ENCODE results near the gene TOR1B.

TOR1B gene

DNA sequence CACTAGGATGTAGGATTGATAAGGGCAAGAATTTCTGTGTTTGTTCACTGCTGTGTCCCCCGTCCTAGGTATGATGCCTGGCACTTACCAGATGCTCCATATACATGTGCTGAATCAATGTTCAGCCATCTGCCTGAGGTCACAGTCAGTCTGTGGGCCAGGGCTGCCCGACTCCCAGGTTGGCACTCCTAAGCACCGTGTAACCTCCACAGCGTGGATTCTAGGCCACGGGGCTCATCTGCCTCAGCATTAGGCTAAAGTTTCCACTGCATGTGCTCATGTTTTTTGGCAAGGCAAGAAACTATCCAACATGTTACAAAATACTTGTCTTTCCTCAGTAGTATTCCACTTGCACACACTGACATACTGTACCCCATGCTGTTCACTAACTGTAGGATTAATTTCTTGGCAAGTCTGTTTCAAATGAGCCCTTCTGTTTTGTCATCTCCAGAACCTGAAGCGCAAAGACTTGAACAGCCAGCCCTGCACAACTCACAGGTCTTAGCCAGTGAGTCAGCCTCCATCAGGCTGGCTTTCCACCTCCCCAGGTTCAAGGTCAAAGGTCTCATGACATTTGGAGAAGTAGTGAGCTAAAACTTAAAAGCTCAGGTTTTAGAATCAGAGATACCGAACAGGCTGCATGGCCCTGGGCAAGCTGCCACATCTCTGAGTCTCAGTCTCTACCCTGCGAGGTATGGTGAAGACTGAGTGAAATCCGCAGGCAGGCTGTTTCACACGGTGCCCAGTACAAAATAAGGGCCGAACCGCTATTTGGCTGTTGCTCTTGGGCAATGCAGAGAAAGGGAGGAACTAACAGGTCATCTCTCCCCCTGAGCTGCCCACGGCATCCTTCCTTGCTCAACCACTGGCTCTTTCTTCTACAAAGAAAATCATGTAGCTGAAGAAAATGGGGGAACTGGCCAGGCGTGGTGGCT, 13.8 kb downstream of the TOR1B start:
- Histone ChIP-seq H3K27me3 (ENCODE audit: insufficient read depth, poor library complexity, severe bottlenecking) (no peaks in the 10 kb centered on the region), H3K9me3 (ENCODE audit: severe bottlenecking) (no peaks in the 10 kb centered on the region), H3K36me3 (ENCODE audit: low read depth) (peaks cover 59% of the 10 kb centered on the region), H3K27ac (ENCODE audit: poor library complexity, severe bottlenecking) (no peak overlapping the region), H3K4me3 (ENCODE audit: severe bottlenecking) (no peak overlapping the region), H3K4me1 (ENCODE audit: insufficient read depth, poor library complexity, severe bottlenecking) (no peaks in the 10 kb centered on the region)
- TF ChIP-seq, protein P1, sequence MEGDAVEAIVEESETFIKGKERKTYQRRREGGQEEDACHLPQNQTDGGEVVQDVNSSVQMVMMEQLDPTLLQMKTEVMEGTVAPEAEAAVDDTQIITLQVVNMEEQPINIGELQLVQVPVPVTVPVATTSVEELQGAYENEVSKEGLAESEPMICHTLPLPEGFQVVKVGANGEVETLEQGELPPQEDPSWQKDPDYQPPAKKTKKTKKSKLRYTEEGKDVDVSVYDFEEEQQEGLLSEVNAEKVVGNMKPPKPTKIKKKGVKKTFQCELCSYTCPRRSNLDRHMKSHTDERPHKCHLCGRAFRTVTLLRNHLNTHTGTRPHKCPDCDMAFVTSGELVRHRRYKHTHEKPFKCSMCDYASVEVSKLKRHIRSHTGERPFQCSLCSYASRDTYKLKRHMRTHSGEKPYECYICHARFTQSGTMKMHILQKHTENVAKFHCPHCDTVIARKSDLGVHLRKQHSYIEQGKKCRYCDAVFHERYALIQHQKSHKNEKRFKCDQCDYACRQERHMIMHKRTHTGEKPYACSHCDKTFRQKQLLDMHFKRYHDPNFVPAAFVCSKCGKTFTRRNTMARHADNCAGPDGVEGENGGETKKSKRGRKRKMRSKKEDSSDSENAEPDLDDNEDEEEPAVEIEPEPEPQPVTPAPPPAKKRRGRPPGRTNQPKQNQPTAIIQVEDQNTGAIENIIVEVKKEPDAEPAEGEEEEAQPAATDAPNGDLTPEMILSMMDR (IDR thresholded peaks at IDR 0.05; ENCODE audit: poor library complexity, severe bottlenecking): no peak
- ATAC-seq (ENCODE audit: low read depth) (no peak), DNase-seq (ENCODE audit: low spot score) (no peak)

DNA sequence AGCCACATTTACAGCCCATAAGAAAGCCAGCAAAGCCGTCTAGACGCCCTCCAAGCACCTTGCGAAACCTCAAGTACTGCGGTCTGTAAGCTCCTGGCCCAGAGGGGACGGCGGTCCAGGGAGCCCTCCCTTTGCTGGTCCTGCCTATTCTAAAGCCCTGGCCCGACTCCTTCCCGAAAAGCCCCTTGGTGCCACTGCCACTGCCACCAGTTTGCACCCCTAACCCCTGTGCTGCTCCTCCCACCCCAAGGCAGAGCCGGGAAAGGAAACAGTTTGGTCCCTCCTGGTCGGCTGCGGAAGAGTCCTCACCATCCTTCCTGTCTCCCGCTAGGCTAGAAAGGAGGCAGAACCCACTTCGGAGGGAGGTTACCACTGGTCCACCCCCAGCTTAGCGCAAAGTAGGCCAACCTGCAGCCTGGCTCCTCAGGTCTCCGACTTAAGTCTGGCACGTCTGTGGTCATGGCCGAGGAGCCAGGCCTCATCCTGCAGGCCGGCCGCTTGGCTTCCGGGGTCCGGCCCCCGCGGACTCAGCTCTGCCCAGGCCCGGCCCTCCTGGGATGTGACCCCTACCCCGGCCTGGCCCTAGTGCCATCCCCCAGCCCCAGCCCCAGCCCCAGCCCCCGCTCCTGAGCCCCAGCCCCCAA, 20.0 kb downstream of the TOR1B start:
- DNase-seq (ENCODE audit: low spot score) (no peak), ATAC-seq (ENCODE audit: low read depth) (peak; percentile 59)
- TF ChIP-seq, protein P1 (IDR thresholded peaks at IDR 0.05; ENCODE audit: poor library complexity, severe bottlenecking): no peak
- no peaks in the 10 kb centered on the region for H3K27me3 ChIP-seq (ENCODE audit: insufficient read depth, poor library complexity, severe bottlenecking)
- H3K36me3 ChIP-seq (ENCODE audit: low read depth): peaks cover 45% of the 10 kb centered on the region
- no peaks in the 10 kb centered on the region for H3K4me1 ChIP-seq (ENCODE audit: insufficient read depth, poor library complexity, severe bottlenecking)
- peak overlapping the region; percentile 35 for H3K4me3 ChIP-seq (ENCODE audit: severe bottlenecking)
- H3K9me3 ChIP-seq (ENCODE audit: severe bottlenecking): no peaks in the 10 kb centered on the region
- H3K27ac ChIP-seq (ENCODE audit: poor library complexity, severe bottlenecking): peak overlapping the region; percentile 65

DNA sequence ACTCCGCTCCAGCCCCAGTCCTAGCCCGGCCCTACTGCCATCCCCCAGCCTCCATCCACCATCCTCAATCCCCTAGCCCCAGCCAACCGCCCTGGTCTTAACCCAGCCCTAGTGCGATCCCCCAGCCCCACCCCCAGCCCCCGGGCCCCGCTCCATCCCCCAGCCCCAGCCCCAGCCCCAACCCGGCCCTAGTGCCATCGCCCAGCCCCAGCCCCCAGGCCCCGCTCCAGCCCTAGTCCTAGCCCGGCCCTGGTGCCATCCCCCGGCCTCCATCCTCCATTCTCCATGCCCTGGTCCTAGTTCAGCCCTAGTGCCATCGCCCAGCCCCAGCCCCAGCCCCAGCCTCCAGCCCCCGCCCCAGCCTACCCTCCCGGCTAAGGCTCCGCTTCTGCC, 20.6 kb downstream of the TOR1B start:
- Histone ChIP-seq H3K27ac (ENCODE audit: poor library complexity, severe bottlenecking) (peak overlapping the region; percentile 65), H3K9me3 (ENCODE audit: severe bottlenecking) (no peaks in the 10 kb centered on the region), H3K36me3 (ENCODE audit: low read depth) (peaks cover 41% of the 10 kb centered on the region), H3K4me1 (ENCODE audit: insufficient read depth, poor library complexity, severe bottlenecking) (no peaks in the 10 kb centered on the region), H3K27me3 (ENCODE audit: insufficient read depth, poor library complexity, severe bottlenecking) (no peaks in the 10 kb centered on the region), H3K4me3 (ENCODE audit: severe bottlenecking) (peak overlapping the region; percentile 76)
- TF ChIP-seq, protein P1 (IDR thresholded peaks at IDR 0.05; ENCODE audit: poor library complexity, severe bottlenecking): no peak
- ATAC-seq (ENCODE audit: low read depth) (peak; percentile 40), DNase-seq (ENCODE audit: low spot score) (no peak)

DNA sequence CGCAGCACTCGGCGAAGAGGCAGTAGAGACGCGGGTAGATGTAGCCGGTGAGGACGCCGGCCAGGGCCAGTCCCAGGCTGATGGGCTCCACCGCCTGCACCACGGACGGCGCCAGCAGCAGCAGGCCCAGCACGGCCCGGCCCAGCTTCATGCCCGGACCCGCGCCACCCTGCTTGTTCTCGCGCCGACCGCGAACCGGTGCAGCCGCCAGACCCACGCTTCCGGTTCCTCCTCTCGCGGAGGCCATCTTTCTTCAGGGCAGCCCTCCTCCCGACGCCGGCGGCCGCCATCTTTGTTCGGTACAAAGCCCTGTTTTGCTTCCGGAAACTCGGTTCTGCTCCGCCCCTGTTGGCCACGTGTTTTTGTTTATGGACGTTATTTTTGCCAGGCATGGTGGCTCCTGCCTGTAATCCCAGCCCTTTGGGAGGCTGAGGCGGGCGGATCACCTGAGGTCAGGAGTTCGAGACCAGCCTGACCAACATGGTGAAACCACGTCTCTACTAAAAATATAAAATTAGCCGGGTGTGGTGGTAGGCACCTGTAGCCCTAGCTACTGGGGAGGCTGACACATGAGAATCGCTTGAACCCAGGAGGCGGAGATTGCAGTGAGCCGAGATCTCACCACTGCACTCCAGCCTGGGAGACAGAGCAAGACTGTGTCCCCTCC, 21.1 kb downstream of the TOR1B start, which contains the start of gene TOR1A:
TOR1A (minus strand) TSS at position 202 of the 667 bp plus-strand sequence; CDS start at position 151, 51 bp downstream.
- ATAC-seq (ENCODE audit: low read depth) (peak; percentile 86), DNase-seq (ENCODE audit: low spot score) (peak; percentile 84)
- Histone ChIP-seq H3K27ac (ENCODE audit: poor library complexity, severe bottlenecking) (peak within 1 kb of the TSS; percentile 65), H3K36me3 (ENCODE audit: low read depth) (peaks cover 41% of the 10 kb centered on the region), H3K4me1 (ENCODE audit: insufficient read depth, poor library complexity, severe bottlenecking) (no peaks in the 10 kb centered on the region), H3K4me3 (ENCODE audit: severe bottlenecking) (peak within 1 kb of the TSS; percentile 76), H3K9me3 (ENCODE audit: severe bottlenecking) (no peaks in the 10 kb centered on the region), H3K27me3 (ENCODE audit: insufficient read depth, poor library complexity, severe bottlenecking) (no peaks in the 10 kb centered on the region)
- TF ChIP-seq, protein P1 (IDR thresholded peaks at IDR 0.05; ENCODE audit: poor library complexity, severe bottlenecking): no peak
